OCI-LY1 (cell line): ENCODE data around the gene ZNF362.

ENCODE experiments used
- EZH2 ChIP-seq: fragments of 200-600 bp; sonication (generic), shearing (Covaris generic); IDR thresholded peaks from 2 replicates; pipeline ENCODE4 v1.8.0; 2017; ENCODE audit warnings: borderline replicate concordance, mixed run types, mild to moderate bottlenecking, antibody characterized with exemption, low read length, moderate library complexity, mixed read lengths
- TF ChIP-seq, protein P1 (sequence below): fragments of 200-600 bp; sonication (generic), shearing (Covaris generic); IDR thresholded peaks from 2 replicates; pipeline ENCODE4 v1.5.1; 2017; ENCODE audit warnings: mild to moderate bottlenecking, antibody characterized with exemption, low read length, moderate library complexity, mixed read lengths

DNA sequence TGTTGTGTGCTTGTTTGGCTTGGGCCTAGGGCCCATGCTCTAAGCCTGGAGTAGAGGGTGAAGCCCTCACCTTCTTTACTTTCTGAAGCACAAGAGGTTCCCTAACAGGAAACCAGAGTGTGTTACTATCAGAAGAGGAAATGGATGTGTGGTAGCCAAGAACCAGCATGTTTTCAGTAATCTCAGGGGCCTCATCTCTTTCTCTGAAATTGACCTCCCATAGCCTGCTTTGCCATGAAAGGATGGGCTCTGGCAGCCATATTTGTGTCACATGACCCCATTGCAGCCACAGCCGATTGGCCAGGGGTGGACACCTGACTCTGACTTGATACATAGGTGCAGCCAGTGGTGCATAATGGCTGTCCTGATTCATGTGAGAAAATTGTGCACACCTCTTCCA, 46.0 kb downstream of the ZNF362 start:
- TF ChIP-seq, protein P1, sequence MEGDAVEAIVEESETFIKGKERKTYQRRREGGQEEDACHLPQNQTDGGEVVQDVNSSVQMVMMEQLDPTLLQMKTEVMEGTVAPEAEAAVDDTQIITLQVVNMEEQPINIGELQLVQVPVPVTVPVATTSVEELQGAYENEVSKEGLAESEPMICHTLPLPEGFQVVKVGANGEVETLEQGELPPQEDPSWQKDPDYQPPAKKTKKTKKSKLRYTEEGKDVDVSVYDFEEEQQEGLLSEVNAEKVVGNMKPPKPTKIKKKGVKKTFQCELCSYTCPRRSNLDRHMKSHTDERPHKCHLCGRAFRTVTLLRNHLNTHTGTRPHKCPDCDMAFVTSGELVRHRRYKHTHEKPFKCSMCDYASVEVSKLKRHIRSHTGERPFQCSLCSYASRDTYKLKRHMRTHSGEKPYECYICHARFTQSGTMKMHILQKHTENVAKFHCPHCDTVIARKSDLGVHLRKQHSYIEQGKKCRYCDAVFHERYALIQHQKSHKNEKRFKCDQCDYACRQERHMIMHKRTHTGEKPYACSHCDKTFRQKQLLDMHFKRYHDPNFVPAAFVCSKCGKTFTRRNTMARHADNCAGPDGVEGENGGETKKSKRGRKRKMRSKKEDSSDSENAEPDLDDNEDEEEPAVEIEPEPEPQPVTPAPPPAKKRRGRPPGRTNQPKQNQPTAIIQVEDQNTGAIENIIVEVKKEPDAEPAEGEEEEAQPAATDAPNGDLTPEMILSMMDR: no peak
- no peak for TF ChIP-seq EZH2
